ENCODE data around the gene TPI1. TPM values are rescaled to one million over a fixed set of nuclear protein-coding genes. Genes with fewer than 3 reads are reported as not detected.

The TPI1 gene
- total and polyA plus RNA-seq, 2 donors (not counting 3 experiments of a cell fraction or from before 2014, with no cell fraction given) = 643 to 1,816 TPM

DNA sequence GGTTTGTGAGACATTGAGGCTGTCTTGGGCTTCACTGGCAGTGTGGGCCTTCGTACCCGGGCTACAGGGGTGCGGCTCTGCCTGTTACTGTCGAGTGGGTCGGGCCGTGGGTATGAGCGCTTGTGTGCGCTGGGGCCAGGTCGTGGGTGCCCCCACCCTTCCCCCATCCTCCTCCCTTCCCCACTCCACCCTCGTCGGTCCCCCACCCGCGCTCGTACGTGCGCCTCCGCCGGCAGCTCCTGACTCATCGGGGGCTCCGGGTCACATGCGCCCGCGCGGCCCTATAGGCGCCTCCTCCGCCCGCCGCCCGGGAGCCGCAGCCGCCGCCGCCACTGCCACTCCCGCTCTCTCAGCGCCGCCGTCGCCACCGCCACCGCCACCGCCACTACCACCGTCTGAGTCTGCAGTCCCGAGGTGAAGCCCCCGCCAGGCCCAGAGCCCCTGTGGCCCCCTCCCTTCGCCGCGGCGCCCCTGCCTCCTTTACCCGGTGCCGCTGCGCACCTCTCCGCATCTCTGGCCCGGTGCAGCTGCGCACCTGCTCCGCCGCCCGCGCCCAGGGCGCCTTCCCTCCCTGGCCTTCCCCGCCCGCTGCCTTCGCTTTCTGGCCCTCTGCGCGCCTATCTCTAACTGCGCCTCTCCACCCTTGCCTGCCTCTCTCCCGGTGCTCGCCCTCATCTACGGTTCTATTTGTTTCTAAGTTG, 47.1 kb downstream of the TPI1 start, which contains the start of gene ENO2:
Gene ENO2, plus strand, starts transcription at position 335 of the 701 bp plus-strand sequence. CDS start 1,253 bp downstream, outside the sequence.
- dilution Hi-C loops (cut with MboI; ENCODE audit: extremely low pct_ligation_motif_present, low sequenced_read_pairs) = no loop called here
- H3K9me1 ChIP-seq (replicated peaks; ENCODE audit: control insufficient read depth, extremely low read depth, insufficient read depth, low read length) = no peaks in the 10 kb centered on the region
- no peak for FAIRE-seq
- peak; percentile 51 for DNase-seq (ENCODE audit: low read depth, low spot score)
- POLR2A ChIA-PET = no interaction called here
- TF ChIP-seq POLR2AphosphoS5 (IDR thresholded peaks at IDR 0.05; ENCODE audit: insufficient read depth, low read depth, low read length) = no peak
- H3K27me3 ChIP-seq (ENCODE audit: control insufficient read depth in 2 of 2, insufficient read depth in 2 of 2, low read length in 2 of 2) = no peaks in the 10 kb centered on the region
- H2AFZ ChIP-seq (ENCODE audit: low read depth, low read length) = peak within 1 kb of the TSS; percentile 98
- no peaks in the 10 kb centered on the region for H3K9me3 ChIP-seq (replicated peaks; ENCODE audit: control insufficient read depth, insufficient read depth, low read length)
- H3K4me2 ChIP-seq (ENCODE audit: insufficient read depth, low read length) = peak within 1 kb of the TSS; percentile 83
- CTCF ChIA-PET = interaction anchor here (0.7 to 0.9 kb wide), 2 partner anchors 11 to 23 kb away, joined by 3 read pairs; no protein-coding TSS in a partner anchor
- no peaks in the 10 kb centered on the region for H3K36me3 ChIP-seq (ENCODE audit: control insufficient read depth in 2 of 2, extremely low read depth in 1 of 2, insufficient read depth in 2 of 2, low read length in 2 of 2)
- H3K79me2 ChIP-seq (ENCODE audit: control insufficient read depth, insufficient read depth, low read length) = no peaks in the 10 kb centered on the region
- H3K4me3 ChIP-seq (replicated peaks in 1 of 3; ENCODE audit: insufficient read depth in 1 of 3, low read depth in 1 of 3, low read length in 3 of 3) = peak within 1 kb of the TSS; percentile 51 to 57 (median 52)
- intact Hi-C loops (cut with micrococcal nuclease) = loop anchor here (1.0 kb wide), 1 partner anchor 10 kb away; no protein-coding TSS in a partner anchor
- H4K20me1 ChIP-seq (replicated peaks; ENCODE audit: control insufficient read depth, extremely low read depth, insufficient read depth, low read length) = no peaks in the 10 kb centered on the region
- peak within 1 kb of the TSS; percentile 21 for H3K9ac ChIP-seq (replicated peaks; ENCODE audit: extremely low read depth, insufficient read depth, low read length)
- no peak within 1 kb of the TSS for H3K27ac ChIP-seq (ENCODE audit: insufficient read depth, low read depth, low read length)
- peaks cover 11% of the 10 kb centered on the region for H3K4me1 ChIP-seq (ENCODE audit: control insufficient read depth, extremely low read depth, insufficient read depth, low read length)
- BruUV-seq (replicated peaks) = no TSS peak

DNA sequence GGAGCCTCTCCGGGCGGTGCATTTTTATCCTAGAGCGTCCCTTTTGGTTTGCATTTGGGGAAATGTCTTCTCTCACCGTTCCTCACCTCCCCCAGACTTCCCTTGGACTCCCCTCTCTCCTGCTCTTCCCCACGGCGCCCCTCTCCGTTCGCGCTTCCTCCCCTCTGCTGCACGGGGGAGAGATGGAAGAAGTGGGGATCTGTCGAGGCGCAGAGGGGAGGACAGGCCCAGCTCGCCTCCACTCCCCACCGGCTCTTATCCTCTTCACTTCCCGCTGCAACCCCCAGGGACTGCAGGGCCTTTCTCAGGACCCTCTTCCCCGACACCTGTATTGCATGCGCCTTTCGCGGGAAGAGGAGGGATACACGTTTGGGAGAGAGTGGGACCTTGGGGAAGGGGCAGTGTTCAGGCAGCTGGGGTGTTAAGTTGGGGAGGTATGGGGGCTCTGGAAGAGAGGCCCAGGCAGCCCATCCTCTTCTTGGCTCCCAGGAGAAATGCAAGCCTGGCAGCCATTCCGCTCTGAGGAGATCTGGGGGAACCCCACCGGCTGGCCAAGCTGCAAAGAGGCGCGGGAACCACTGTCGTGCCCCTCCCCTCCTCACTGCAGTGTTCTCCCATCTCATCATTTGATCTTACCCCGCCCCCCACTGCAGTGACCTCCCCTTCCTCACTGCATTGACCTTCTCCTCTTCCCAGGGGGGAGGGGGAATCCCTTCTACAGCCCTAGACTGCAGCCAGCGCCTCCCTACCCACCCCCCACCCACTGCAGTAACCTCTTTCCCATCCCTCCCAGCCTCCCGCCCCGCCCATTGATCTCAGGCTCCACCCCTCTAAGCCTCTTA, 47.8 kb downstream of the TPI1 start:
- Histone ChIP-seq H3K27ac (ENCODE audit: insufficient read depth, low read depth, low read length) (no peak overlapping the region), H3K9me3 (replicated peaks; ENCODE audit: control insufficient read depth, insufficient read depth, low read length) (no peaks in the 10 kb centered on the region), H4K20me1 (replicated peaks; ENCODE audit: control insufficient read depth, extremely low read depth, insufficient read depth, low read length) (no peaks in the 10 kb centered on the region), H3K36me3 (ENCODE audit: control insufficient read depth in 2 of 2, extremely low read depth in 1 of 2, insufficient read depth in 2 of 2, low read length in 2 of 2) (no peaks in the 10 kb centered on the region), H3K4me3 (replicated peaks in 1 of 3; ENCODE audit: insufficient read depth in 1 of 3, low read depth in 1 of 3, low read length in 3 of 3) (peak overlapping the region; percentile 51 to 57 (median 52)), H3K27me3 (ENCODE audit: control insufficient read depth in 2 of 2, insufficient read depth in 2 of 2, low read length in 2 of 2) (no peaks in the 10 kb centered on the region), H3K9ac (replicated peaks; ENCODE audit: extremely low read depth, insufficient read depth, low read length) (no peak overlapping the region), H3K4me1 (ENCODE audit: control insufficient read depth, extremely low read depth, insufficient read depth, low read length) (peaks cover 11% of the 10 kb centered on the region), H3K79me2 (ENCODE audit: control insufficient read depth, insufficient read depth, low read length) (no peaks in the 10 kb centered on the region), H3K4me2 (ENCODE audit: insufficient read depth, low read length) (peak overlapping the region; percentile 83), H3K9me1 (replicated peaks; ENCODE audit: control insufficient read depth, extremely low read depth, insufficient read depth, low read length) (no peaks in the 10 kb centered on the region), H2AFZ (ENCODE audit: low read depth, low read length) (peak overlapping the region; percentile 98)
- TF ChIP-seq POLR2AphosphoS5 (IDR thresholded peaks at IDR 0.05; ENCODE audit: insufficient read depth, low read depth, low read length) (no peak), FOS (IDR thresholded peaks at IDR 0.05; ENCODE audit: borderline replicate concordance, insufficient read depth, low read length) (no peak), EZH2 (IDR thresholded peaks at IDR 0.05; ENCODE audit: borderline replicate concordance, low read depth, low read length, severe bottlenecking) (no peak), MYC (IDR thresholded peaks at IDR 0.05; ENCODE audit: low read depth, low read length) (no peak), GATA2 (IDR thresholded peaks at IDR 0.05; ENCODE audit: insufficient read depth, insufficient read length, low read depth, low read length) (no peak), POLR2A (IDR thresholded peaks at IDR 0.05; ENCODE audit: low read depth, low read length) (no peak), JUN (IDR thresholded peaks at IDR 0.05; ENCODE audit: borderline replicate concordance, insufficient read depth, insufficient read length, low read depth) (no peak)
- TF ChIP-seq, protein P1, sequence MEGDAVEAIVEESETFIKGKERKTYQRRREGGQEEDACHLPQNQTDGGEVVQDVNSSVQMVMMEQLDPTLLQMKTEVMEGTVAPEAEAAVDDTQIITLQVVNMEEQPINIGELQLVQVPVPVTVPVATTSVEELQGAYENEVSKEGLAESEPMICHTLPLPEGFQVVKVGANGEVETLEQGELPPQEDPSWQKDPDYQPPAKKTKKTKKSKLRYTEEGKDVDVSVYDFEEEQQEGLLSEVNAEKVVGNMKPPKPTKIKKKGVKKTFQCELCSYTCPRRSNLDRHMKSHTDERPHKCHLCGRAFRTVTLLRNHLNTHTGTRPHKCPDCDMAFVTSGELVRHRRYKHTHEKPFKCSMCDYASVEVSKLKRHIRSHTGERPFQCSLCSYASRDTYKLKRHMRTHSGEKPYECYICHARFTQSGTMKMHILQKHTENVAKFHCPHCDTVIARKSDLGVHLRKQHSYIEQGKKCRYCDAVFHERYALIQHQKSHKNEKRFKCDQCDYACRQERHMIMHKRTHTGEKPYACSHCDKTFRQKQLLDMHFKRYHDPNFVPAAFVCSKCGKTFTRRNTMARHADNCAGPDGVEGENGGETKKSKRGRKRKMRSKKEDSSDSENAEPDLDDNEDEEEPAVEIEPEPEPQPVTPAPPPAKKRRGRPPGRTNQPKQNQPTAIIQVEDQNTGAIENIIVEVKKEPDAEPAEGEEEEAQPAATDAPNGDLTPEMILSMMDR (IDR thresholded peaks at IDR 0.05; ENCODE audit: extremely low read depth in 1 of 2, insufficient read depth in 1 of 2, low read depth in 1 of 2, low read length in 2 of 2) = no peak
- TF ChIP-seq, protein P2, sequence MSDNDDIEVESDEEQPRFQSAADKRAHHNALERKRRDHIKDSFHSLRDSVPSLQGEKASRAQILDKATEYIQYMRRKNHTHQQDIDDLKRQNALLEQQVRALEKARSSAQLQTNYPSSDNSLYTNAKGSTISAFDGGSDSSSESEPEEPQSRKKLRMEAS (IDR thresholded peaks at IDR 0.05; ENCODE audit: insufficient read depth, insufficient read length) = no peak
- BruUV-seq (replicated peaks) = no TSS peak
- CTCF ChIA-PET = interaction anchor here (1.5 to 3.5 kb wide), 2 partner anchors 24 to 43 kb away, joined by 5 to 12 read pairs; partner anchors contain the start of gene SPSB2
- FAIRE-seq (no peak), DNase-seq (ENCODE audit: low read depth, low spot score) (no peak)
- intact Hi-C loops (cut with micrococcal nuclease) = loop anchor here (1.0 kb wide), 1 partner anchor 9 kb away; no protein-coding TSS in a partner anchor
- dilution Hi-C loops (cut with MboI; ENCODE audit: extremely low pct_ligation_motif_present, low sequenced_read_pairs) = no loop called here
- POLR2A ChIA-PET = no interaction called here
